Activated T-cell treated with anti-CD3 and anti-CD28 coated beads, Interleukin-2, amount 50 U/mL, for 4 hours (primary cell): Measurements from ENCODE around the gene CDCA4. TPM values are rescaled to one million over a fixed set of nuclear protein-coding genes. Genes with fewer than 3 reads are reported as not detected.
A peak's percentile ranks its signal among the peaks of the same experiment; 100 is the strongest.

Experiments used
- ATAC-seq, 2 donors: fragments of 200-7000 bp; cut with Tn5 transposase; one replicate each; pipeline ENCODE4 v1.10.0; 2021
- DNase-seq: peaks from one replicate; pipeline ENCODE4 v3.0.0-alpha.2; 2020
- H3K27me3 Mint-ChIP-seq: one replicate; pipeline ENCODE4 v1.8.0; 2021; ENCODE audit warnings: low read depth, mixed read lengths
- H3K36me3 Mint-ChIP-seq: one replicate; pipeline ENCODE4 v1.8.0; 2022; ENCODE audit warnings: mixed read lengths; ENCODE audit not compliant: insufficient read depth
- H3K4me1 Mint-ChIP-seq: one replicate; pipeline ENCODE4 v1.8.0; 2021; ENCODE audit warnings: low read depth, mixed read lengths
- H3K4me3 Mint-ChIP-seq: one replicate; pipeline ENCODE4 v1.8.0; 2021; ENCODE audit warnings: mild to moderate bottlenecking, moderate library complexity, mixed read lengths
- H3K9me3 Mint-ChIP-seq: one replicate; pipeline ENCODE4 v1.8.0; 2021; ENCODE audit warnings: mixed read lengths
- total RNA-seq, 3 donors: library from RNA; stranded (reverse); gene quantifications; one replicate each; pipeline ENCODE4 v1.2.1, GENCODE V29; 2021

CDCA4 gene
- total RNA-seq, 3 donors from 2014 or later = 55.1 to 72.2 (median 58.3) TPM

DNA sequence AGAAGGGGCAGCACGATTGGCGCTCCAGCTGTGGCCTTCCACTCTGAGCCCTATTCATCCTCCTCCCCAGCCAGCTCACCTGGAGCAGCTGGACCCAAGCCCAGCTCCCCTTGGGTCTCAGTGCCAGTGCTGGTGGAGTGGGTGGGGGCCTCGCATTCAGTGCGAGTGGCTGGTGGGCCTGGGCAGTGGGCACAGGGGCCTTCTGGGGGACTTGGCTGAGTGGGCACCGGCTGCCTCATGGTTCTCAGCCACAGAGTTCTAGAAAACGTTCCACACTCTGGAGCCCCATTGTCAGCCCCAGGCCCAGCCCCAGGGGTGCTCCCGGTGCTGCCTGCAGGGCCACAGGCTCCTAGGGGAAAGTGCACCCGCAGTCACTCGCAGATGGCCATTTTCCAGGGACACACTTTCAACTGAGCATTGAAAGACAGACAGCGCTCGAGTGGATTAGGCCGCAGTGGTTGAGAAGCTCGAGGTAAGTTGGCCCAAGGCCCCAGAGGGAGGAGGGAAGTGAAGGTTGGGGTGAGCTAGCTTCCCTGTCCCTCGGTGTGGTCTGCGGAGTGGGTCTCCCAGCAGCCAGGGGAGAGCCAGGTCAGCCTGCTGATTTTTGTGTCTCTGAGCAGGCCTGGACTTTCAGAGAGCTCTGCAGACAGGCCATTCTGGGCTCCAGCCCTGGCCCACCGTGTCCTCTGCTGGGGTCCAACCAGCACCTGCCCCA is 31.5 kb downstream of the CDCA4 start:
- no peak overlapping the region for H3K4me3 Mint-ChIP-seq
- H3K9me3 Mint-ChIP-seq = no peaks in the 10 kb centered on the region
- ATAC-seq (no peak), DNase-seq (no peak)
- no peaks in the 10 kb centered on the region for H3K36me3 Mint-ChIP-seq
- H3K27me3 Mint-ChIP-seq = peaks cover 5% of the 10 kb centered on the region
- H3K4me1 Mint-ChIP-seq = peaks cover 5% of the 10 kb centered on the region

DNA sequence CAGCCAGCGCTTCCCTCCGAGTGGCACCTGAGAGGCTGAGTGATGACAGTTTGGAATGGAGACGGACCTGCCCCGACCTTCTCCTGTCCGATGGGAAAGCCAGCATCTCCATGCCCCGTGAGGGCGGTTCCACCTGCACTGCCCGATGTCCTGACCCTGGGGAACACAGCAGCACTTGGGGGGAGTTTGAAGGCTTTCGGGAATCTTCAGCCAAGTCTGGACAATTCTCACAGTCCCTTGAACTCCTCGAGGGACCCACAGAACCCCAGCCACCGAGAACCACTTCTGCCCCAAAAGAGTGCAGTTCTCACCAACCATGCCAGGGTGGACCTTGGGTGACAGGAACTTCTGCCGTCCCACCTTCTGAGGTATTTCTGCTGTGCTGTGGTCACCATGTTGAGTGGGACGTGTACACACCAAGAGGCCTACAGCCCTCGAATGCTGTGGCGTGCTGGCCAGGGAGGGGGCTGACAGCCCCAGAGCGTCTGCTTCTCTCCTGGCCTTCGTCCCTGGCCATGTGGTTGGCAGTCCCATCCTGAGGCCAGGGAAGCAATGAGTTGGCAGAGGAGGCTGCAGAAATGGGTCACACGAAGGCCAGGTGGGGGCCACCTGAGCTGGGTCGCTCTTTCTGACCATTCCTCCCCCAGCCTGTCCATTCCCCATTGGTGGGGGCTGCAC is 34.3 kb downstream of the CDCA4 start:
- H3K27me3 Mint-ChIP-seq = peaks cover 5% of the 10 kb centered on the region
- H3K9me3 Mint-ChIP-seq = no peaks in the 10 kb centered on the region
- DNase-seq = no peak
- ATAC-seq = no peak
- no peaks in the 10 kb centered on the region for H3K36me3 Mint-ChIP-seq
- peaks cover 5% of the 10 kb centered on the region for H3K4me1 Mint-ChIP-seq
- peak overlapping the region; percentile 75 for H3K4me3 Mint-ChIP-seq

DNA sequence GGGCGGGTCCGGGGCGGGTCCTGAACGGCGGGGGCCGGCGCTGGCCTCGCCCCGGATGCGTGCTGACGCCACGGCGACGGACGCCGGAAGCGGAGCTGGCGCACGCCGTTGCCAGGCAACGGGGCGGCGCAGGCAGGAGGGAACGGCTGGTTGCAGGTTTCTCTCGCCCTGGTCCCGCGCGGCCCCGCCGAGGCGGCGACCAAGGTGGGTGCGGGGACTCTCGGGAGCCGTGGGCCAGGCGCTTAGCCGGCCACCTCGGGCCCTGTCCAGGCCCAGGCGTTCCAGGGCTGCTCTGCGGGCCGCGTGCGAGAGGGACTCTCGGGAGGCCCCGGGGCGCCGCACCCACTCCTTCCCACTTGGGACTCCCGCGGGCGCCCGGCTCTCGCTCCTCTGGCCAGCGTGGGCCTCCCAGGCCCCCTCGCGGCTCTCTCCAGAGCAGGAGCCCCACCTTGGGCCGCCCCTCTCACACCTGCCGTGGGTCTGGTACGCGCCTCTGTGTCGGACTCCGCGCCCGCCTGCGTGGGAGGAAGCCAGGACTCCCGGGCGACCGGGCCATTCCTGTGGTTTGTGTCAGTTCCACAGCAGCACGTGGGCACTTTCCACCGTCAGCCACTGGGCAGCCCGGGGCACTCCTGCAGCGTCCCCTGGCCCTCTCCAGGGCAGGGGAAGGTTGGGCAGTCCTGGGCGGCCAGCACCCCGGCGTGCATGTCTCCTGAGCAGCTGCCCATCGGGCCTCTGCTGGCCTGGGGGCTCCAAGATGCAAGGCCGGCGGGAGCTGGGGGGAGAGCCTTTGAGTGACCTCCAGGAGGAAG is 35.0 kb downstream of the CDCA4 start, which contains the start of gene CLBA1:
Gene CLBA1, plus strand, starts transcription at position 114 of the 812 bp plus-strand sequence. Its CDS starts 644 bp downstream, at position 758.
- peak; percentile 99 for ATAC-seq
- H3K4me1 Mint-ChIP-seq = peaks cover 5% of the 10 kb centered on the region
- peak within 1 kb of the TSS; percentile 75 for H3K4me3 Mint-ChIP-seq
- H3K9me3 Mint-ChIP-seq = no peaks in the 10 kb centered on the region
- H3K27me3 Mint-ChIP-seq = peaks cover 5% of the 10 kb centered on the region
- DNase-seq = peak; percentile 82
- H3K36me3 Mint-ChIP-seq = no peaks in the 10 kb centered on the region

DNA sequence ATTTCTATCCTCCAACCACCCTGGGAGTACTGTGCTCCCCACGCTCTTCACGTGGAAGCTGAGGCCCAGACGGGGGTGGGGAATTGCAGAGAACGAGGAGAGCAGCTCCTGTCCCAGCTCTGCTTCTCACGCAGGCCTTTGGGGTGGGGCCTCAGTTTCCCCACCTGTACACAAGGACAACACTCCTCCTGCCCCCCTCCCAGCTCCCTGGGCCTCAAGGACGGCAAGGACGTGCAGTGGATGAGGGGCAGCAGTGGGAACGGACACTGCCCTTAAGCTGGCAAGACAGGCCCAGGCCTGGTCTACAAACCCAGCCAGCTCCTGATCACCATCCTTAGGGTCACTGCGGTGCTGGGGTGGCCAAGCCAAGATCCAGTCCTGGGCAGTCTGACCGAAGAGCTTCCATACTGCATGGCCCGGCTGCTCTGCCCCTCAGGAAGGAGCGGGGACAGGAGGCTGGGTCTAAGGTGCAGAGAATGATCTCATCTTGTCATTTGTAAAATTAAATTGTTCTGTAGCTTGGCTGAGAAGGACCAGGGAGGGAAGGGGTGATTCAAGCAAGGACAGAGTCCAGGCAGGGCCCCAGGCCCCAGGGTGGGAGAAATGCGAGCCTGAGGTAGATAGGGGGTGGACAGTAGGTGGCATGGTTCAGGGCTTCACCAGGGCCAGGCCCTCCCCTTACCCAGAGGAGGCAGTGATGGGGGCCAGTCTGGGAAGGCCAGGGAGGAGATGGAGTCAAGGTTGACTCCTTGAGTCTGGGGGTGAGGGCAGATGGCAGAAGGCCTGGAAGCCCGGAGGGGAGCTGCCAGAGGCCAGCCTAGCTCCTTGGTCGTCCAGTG is 36.6 kb downstream of the CDCA4 start:
- peak overlapping the region; percentile 73 for H3K4me3 Mint-ChIP-seq
- DNase-seq (no peak), ATAC-seq (no peak)
- peaks cover 5% of the 10 kb centered on the region for H3K4me1 Mint-ChIP-seq
- H3K36me3 Mint-ChIP-seq = no peaks in the 10 kb centered on the region
- H3K9me3 Mint-ChIP-seq = no peaks in the 10 kb centered on the region
- H3K27me3 Mint-ChIP-seq = peaks cover 8% of the 10 kb centered on the region

DNA sequence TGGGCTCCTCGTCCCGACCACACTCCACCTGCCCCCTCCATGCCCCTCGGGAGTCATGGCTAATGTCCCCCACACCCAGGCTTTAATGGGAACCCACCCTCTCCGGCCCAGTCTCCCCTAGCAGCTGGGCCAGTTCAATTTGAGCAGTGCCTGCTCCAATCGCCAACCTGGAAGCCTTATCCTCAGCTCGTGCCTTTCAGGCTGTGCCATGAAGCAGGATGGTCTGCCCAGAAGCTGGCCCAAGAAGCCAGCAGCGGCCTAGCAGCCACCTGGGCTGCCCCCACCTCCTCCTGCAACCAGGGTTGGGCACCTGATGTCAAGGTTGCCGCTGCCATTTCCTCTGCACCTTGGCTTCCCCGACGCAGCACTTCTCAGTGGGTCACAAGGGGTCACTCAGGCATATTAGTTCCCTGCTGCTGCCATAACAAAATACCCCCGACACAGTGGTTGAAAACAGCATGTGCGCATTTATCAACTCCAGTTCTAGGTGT is 37.6 kb downstream of the CDCA4 start:
- DNase-seq (no peak), ATAC-seq (no peak)
- Mint-ChIP-seq H3K4me1 (peaks cover 7% of the 10 kb centered on the region), H3K9me3 (no peaks in the 10 kb centered on the region), H3K4me3 (no peak overlapping the region), H3K27me3 (peaks cover 14% of the 10 kb centered on the region), H3K36me3 (no peaks in the 10 kb centered on the region)

DNA sequence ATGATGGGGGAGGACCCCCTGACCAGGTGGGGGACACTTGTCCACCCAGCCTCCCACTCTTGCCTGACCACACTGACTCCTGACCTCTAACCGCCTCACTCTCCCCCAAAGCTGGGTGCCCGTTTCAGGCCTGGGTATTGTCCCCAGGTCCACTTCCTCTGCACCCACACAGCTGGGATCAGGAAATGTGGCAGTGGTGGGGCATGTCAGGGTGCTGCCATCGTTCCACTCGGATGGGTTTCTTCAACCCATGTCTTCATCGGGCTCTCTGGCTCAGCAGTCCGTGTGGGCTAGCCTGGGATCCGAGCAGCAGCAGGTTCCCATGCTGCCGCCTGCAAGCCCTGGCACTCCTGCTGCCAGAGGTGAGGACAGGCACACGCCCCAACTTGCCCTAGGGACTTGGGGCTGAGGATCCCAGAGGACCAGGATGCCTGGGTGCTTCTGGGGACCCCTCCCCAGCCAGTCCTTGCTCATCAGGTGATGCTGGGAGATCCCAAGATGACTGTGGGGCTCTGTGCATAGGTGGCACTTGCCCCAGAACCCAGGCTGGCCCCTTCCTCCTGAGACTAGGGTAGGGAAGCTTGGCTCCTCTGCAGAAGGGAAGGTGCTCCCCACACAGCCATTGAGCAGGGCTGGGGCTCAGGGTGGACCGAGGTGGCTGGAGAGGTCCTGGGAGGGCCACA is 38.2 kb downstream of the CDCA4 start:
- no peak overlapping the region for H3K4me3 Mint-ChIP-seq

DNA sequence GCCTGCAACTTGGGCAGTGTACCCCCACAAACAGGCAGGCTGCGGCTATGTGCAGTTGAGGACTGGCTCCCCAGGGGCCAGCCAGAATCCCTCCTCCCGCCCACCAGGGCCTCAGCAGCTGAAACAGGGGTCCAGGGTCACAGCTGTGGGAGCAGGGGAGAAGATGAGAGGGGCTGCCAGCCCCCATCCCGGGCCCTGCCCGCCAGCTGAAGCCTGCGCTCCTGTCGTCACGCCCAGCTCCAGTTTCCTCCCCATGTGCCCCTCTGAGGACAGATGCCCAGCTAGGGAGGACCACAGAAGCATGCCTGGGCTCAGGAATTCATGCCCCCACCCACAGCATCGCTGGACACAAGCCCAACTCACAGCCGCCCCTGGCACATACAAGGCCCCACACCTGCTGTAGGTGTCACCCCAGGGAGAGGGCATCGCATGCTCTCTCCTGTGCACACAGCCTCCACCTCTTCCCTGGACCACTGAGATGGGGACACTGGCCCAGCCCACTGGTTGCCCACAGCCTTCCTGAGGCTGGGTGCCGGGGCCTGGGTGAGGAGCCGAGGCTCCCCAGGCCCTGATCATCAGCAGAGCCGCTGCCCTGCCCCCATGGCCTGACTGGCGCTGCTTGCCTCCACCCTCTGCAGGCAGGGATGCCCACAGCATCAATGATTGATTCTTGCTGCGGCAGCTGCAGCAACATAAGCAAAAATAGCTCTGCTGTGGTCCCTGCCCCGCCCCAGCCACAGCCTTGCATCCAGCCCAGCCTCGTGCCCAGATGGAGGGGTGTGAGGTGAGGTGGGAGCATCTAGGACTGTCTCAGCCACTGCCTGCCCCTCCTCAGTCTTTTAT is 39.0 kb downstream of the CDCA4 start:
- Mint-ChIP-seq H3K4me3 (no peak overlapping the region), H3K9me3 (no peaks in the 10 kb centered on the region), H3K36me3 (no peaks in the 10 kb centered on the region), H3K27me3 (peaks cover 20% of the 10 kb centered on the region), H3K4me1 (peaks cover 11% of the 10 kb centered on the region)
- ATAC-seq (no peak), DNase-seq (no peak)

More for the DNA sequence above, 38.2 kb downstream of the CDCA4 start:
- ATAC-seq (no peak), DNase-seq (no peak)
- peaks cover 8% of the 10 kb centered on the region for H3K4me1 Mint-ChIP-seq
- H3K36me3 Mint-ChIP-seq = no peaks in the 10 kb centered on the region
- H3K9me3 Mint-ChIP-seq = no peaks in the 10 kb centered on the region
- H3K27me3 Mint-ChIP-seq = peaks cover 16% of the 10 kb centered on the region

DNA sequence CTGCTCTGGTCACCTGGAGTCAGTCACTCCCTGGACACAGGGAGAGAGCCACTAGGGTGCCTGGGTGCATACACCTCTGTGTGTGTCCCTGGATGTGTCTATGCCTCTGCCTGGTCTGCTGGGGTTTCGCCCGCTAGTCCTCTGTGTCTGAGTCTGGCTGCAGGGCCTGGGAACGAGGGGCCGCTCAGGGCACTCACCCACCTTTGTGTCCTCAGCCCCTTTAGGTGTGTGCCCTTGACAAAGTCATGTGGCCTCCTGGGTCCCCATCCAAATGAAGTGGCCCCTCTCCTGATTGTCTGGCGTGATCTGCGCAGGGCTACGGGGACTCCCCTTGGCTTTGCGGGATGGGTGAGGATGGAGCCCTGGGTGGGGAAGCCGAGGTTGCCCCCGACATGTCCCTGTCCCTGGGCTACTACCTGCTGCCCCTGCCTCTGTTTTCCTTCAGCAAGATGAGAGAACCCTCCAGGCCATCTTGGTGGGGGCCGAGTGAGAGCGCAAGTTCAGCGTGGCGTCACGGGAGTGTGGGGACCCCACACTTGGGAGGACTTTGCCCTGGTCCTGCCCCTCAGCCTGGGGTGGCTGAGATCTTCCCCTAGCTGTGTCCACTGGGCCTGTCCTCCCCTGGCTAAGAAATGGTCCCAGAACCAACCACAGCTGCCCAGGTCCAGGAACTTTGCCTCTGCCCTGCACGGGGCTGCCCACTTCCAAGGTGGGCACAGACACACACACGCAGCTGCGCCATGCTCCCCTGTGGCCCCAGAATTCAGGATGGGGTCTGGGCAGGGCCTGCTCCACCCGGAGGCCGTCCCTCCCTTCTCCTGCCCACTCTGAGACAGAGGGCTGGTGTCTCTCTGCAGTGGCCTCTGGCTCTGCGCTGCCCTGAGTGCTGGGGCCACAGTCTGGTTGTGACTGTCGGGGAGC is 40.0 kb downstream of the CDCA4 start:
- ATAC-seq (no peak), DNase-seq (no peak)
- H3K27me3 Mint-ChIP-seq = peaks cover 26% of the 10 kb centered on the region
- peaks cover 9% of the 10 kb centered on the region for H3K4me1 Mint-ChIP-seq
- H3K36me3 Mint-ChIP-seq = no peaks in the 10 kb centered on the region
- H3K9me3 Mint-ChIP-seq = no peaks in the 10 kb centered on the region
- H3K4me3 Mint-ChIP-seq = no peak overlapping the region

DNA sequence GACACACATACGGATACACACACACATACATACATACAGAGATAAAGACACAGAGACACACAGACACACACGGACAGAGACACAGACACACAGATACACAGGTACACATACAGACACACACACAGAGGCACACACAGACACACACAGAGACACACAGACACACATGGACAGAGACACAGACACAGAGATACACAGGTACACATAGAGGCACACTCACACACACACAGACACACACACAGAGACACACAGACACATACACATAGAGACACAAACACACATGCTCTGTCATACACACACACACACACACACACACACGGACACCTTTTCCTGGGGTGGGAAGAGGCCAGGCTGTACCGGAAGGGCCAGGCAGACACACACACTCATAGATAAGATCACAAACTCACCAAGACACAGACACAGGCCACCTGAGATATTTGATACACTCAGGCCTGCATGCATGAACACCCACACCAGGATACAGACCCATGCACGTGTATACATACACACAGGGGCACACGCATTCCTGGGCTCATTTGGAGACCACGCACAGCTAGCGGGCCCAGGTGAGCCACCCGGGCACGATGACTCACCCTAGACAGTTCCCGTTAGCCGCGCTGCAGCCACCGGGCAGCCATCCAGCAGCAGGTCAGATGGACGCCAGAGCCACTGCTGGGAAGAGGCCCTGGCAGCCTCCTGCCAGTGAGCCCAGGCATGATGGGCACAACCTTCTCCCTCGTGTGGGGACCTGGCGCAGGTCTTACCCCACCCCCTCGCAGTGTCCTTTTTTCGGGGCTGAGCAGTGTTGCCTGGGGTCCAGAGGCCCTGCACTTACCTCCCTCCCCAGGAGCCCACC is 40.9 kb downstream of the CDCA4 start:
- H3K36me3 Mint-ChIP-seq = no peaks in the 10 kb centered on the region
- ATAC-seq (no peak), DNase-seq (no peak)
- H3K27me3 Mint-ChIP-seq = peaks cover 29% of the 10 kb centered on the region
- H3K4me1 Mint-ChIP-seq = peaks cover 9% of the 10 kb centered on the region
- no peaks in the 10 kb centered on the region for H3K9me3 Mint-ChIP-seq
- H3K4me3 Mint-ChIP-seq = no peak overlapping the region

DNA sequence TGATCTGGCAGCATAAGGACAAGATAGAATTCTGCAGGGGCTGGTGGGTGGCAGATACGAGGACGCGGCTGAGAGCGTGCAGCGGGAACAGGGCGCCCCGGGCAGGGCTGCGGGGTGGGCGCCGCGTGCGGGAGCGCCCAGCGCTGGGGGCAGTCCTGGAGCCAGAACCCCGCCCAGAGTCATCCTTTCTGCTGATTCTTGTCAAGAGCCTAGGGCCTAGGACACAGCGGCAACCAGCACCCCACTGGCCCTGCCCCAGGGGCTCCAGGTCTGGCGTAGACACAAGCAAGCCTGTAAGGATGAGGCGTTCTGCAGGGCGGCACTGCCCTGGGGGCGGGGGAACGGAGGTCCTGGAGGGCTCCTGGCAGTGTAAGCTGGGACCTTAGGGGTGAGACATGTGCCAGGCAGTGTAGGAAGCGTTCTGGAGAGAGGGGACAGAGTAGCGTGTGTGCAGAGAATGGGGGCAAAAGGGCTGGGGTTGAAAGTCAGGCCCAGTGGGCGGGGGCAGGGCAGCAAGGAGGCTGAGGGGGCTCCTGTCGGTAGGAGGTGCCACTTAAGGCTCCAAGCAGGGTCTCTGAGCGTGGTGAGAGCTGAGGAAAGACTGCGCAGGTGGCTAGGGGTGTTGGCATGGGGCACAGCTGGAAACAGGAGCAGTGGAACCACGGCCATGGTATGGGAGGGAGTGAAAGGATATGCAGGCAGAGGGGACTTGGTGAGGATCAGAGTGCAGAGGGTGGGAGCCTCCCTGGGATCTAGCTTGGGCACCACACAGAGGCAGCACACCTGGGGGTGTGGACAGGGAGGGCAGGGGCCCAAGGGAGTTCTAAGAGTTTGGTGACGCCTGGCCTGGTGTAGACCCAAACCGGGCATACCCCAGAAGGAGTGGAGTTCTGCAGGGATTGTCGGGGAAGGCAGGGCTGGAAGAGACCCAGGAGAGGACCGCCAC is 41.9 kb downstream of the CDCA4 start:
- peaks cover 29% of the 10 kb centered on the region for H3K27me3 Mint-ChIP-seq
- H3K4me3 Mint-ChIP-seq = peak overlapping the region; percentile 13
- H3K36me3 Mint-ChIP-seq = no peaks in the 10 kb centered on the region
- ATAC-seq = no peak
- DNase-seq = no peak
- H3K9me3 Mint-ChIP-seq = no peaks in the 10 kb centered on the region
- H3K4me1 Mint-ChIP-seq = peaks cover 9% of the 10 kb centered on the region
